Neural cell (in vitro differentiated cells): ENCODE data around the gene TAF11L13.

Source experiments
- EP300 ChIP-seq: fragments of 450-650 bp; conservative IDR thresholded peaks from 2 replicates; pipeline ENCODE4 v1.6.1; 2014; ENCODE audit warnings: antibody characterized with exemption, mild to moderate bottlenecking, moderate library complexity; ENCODE audit not compliant: poor library complexity, severe bottlenecking
- EZH2 ChIP-seq: fragments of 200-600, 300-800 bp; shearing (Covaris generic), sonication (generic); IDR thresholded peaks from 2 replicates; pipeline ENCODE4 v1.6.1; 2014; ENCODE audit warnings: antibody characterized with exemption, low read length, borderline replicate concordance, mild to moderate bottlenecking; ENCODE audit not compliant: insufficient read depth, poor library complexity, severe bottlenecking
- MXI1 ChIP-seq: fragments of 450-650 bp; conservative IDR thresholded peaks from 2 replicates; pipeline ENCODE4 v1.6.1; 2014; ENCODE audit warnings: antibody characterized with exemption, mild to moderate bottlenecking; ENCODE audit not compliant: poor library complexity, severe bottlenecking
- POLR2AphosphoS5 ChIP-seq: IDR thresholded peaks from 2 replicates; pipeline ENCODE4 v1.6.1; 2012
- RAD21 ChIP-seq: fragments of 450-650 bp; conservative IDR thresholded peaks from 2 replicates; pipeline ENCODE4 v1.6.1; 2014; ENCODE audit warnings: antibody characterized with exemption, mild to moderate bottlenecking, moderate library complexity
- REST ChIP-seq: IDR thresholded peaks from 2 replicates; pipeline ENCODE4 v1.6.1; 2012; ENCODE audit warnings: borderline replicate concordance
- SMC3 ChIP-seq: fragments of 450-650 bp; conservative IDR thresholded peaks from 2 replicates; pipeline ENCODE4 v1.6.1; 2014; ENCODE audit warnings: antibody characterized with exemption, mild to moderate bottlenecking, moderate library complexity; ENCODE audit not compliant: poor library complexity
- TAF1 ChIP-seq: IDR thresholded peaks from 2 replicates; pipeline ENCODE4 v1.6.1; 2012; ENCODE audit warnings: low read depth
- TF ChIP-seq, protein P1 (sequence below): fragments of 450-650 bp; IDR thresholded peaks from 2 replicates; pipeline ENCODE4 v1.5.1; 2014; ENCODE audit warnings: antibody characterized with exemption, mild to moderate bottlenecking, moderate library complexity; ENCODE audit not compliant: poor library complexity, severe bottlenecking

DNA sequence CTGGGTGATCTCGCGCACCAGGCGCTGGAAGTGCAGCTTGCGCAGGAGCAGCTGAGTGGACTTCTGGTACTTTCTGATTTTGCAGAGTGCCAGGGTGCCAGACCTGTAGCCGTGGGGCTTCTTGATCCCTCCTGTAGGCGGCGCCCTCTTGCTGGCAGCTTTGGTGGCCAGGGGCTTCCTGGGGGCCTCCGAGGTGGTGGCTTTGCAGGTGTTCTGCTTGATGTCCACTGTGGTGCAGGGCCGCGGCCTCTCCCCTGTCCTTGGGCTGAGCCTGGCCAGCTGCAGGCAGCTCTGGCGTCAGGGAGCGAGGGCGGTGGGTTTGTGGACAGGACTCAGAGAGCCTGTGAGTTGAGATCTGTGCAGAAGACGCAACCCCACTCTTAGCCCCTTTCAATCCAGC, 38.5 kb downstream of the TAF11L13 start:
- TF ChIP-seq, protein P1, sequence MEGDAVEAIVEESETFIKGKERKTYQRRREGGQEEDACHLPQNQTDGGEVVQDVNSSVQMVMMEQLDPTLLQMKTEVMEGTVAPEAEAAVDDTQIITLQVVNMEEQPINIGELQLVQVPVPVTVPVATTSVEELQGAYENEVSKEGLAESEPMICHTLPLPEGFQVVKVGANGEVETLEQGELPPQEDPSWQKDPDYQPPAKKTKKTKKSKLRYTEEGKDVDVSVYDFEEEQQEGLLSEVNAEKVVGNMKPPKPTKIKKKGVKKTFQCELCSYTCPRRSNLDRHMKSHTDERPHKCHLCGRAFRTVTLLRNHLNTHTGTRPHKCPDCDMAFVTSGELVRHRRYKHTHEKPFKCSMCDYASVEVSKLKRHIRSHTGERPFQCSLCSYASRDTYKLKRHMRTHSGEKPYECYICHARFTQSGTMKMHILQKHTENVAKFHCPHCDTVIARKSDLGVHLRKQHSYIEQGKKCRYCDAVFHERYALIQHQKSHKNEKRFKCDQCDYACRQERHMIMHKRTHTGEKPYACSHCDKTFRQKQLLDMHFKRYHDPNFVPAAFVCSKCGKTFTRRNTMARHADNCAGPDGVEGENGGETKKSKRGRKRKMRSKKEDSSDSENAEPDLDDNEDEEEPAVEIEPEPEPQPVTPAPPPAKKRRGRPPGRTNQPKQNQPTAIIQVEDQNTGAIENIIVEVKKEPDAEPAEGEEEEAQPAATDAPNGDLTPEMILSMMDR = no peak
- no peak for TF ChIP-seq REST
- no peak for TF ChIP-seq POLR2AphosphoS5
- no peak for TF ChIP-seq TAF1
- TF ChIP-seq EP300 = no peak
- no peak for TF ChIP-seq EZH2
- TF ChIP-seq RAD21 = no peak
- no peak for TF ChIP-seq SMC3
- TF ChIP-seq MXI1 = no peak
